GM21423 (cell line): Measurements from ENCODE around the gene RGP1.
A peak's percentile ranks its signal among the peaks of the same experiment; 100 is the strongest.

ENCODE experiments used
- ATAC-seq: cut with Tn5 transposase; IDR thresholded peaks from one replicate; pipeline ENCODE4 v1.9.1; 2021; ENCODE audit warnings: mild to moderate bottlenecking, moderate library complexity; ENCODE audit not compliant: unreplicated experiment

The RGP1 gene

GRCh38 chr9:35719546-35719945, 29.5 kb upstream of the RGP1 start:
- no peak for ATAC-seq

DNA sequence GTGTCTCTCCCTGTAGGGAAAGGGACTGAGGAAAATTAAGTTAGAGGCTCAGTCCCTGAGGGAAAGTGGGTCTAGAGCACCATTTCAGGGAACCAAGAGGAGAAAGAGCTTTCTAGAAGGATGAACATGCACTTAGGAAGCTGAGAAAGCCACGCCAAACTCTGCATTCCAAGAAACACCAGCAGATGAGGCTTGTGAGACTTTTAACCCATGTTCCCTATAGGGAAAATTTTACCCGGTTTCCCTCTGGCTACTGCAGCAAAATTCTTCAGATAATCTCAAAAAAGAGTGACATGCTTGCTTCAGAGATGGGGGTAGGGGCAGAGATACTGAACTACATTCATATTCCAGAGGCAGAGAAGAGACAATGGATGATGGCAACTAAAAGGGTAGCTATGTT, 25.7 kb upstream of the RGP1 start:
- no peak for ATAC-seq

DNA sequence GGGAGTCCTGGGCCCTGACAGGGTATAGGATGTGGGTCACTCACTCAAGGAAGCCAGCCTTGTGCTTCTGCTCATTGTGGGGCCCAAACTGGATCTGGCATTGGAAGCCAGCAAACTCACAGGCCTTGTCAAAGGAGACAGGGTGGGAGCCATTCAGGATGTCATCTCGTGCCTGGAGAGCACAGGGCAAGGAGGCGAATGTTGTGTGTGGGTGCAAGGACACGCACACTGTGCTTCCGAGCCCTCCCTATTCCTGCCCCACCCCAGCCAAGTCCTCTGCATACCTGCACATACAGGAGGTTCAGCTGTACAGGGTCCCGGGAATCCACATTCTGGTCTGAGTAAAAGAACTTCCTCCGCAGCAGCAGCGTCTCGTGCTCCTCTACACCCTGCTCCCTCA, 25.2 kb upstream of the RGP1 start:
- no peak for ATAC-seq

GRCh38 chr9:35725362-35725761, 23.7 kb upstream of the RGP1 start:
- ATAC-seq: no peak

- no peak for ATAC-seq
Observed at GRCh38 chr9:35726931-35727330, 22.2 kb upstream of the RGP1 start.

- ATAC-seq: no peak
Observed at GRCh38 chr9:35727676-35728040, 21.4 kb upstream of the RGP1 start.

DNA sequence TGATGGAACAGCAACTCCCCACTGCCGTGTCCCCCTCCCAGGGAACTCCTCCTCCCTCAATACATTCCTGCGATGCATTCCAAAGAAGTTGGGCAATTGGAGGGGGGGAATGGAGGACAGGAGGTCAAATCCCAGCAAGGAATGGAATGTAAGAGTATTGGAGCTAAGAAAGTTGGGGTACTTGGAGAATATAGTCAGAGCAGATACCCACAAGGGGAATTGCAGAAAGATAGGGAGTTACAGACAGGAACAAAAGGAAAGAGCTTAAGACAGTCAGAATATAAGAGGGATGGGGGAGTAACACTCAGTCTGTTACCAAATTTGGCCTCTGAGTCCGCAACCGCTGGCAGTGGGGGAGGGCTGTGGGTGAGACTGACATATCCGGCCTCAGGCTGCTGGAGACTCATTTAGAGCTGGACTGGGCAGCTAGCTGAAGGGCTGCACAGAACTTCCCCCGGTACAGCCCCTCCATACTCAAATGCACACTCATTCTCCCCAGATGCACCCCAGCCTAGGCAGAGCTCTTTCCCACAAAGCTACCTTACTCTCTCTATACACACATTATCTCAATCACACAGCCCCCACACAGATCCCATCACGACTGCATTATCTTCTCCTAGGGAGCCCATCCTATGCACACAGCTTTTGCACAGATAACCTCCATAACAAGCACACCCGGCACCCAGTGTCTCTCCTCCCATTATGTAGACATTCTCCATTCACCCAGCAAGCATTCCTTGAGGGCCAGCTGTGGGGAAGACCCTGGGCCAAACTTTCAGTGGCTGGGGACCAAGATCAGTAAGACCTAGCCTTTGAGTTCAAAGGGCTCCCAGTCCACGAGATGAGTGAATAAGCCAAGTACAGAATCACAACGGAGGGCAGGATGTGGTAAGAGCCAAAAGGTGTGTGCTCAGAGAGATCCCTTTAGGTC, 20.8 kb upstream of the RGP1 start:
- ATAC-seq: no peak

GRCh38 chr9:35729101-35729500, 20.0 kb upstream of the RGP1 start:
- ATAC-seq: no peak

GRCh38 chr9:35729700-35730485, 19.2 kb upstream of the RGP1 start:
- no peak for ATAC-seq

GRCh38 chr9:35730486-35730854, 18.6 kb upstream of the RGP1 start:
- ATAC-seq: no peak

GRCh38 chr9:35731415-35732184, 17.5 kb upstream of the RGP1 start:
- no peak for ATAC-seq

GRCh38 chr9:35732185-35732799, 16.8 kb upstream of the RGP1 start, which contains the start of the genes CREB3 and TLN1:
TSS of gene CREB3 (plus strand) at chr9:35732666. CDS start at chr9:35732773, 107 bp downstream.
TSS of gene TLN1 (minus strand) at chr9:35732195. CDS start at chr9:35725694, 6,501 bp downstream.
- ATAC-seq: peak; percentile 78

DNA sequence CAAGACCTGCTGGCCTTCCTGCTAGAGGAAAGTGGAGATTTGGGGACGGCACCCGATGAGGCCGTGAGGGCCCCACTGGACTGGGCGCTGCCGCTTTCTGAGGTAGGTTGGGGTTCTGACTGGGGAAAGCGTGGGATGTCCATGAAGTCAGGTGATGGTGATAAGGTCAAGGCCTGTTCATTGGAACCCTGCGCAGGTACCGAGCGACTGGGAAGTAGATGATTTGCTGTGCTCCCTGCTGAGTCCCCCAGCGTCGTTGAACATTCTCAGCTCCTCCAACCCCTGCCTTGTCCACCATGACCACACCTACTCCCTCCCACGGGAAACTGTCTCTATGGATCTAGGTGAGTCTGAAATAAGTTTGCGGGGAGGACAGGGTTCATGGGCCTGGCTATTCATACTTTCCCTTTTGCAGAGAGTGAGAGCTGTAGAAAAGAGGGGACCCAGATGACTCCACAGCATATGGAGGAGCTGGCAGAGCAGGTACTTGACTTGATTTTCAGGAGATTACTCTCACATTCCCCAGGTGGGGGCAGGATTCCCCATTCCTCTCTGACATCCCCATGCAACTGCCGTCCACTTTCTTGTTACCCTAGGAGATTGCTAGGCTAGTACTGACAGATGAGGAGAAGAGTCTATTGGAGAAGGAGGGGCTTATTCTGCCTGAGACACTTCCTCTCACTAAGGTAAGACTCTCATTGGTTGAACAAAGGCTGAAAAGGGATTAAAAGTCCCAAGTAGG, 16.1 kb upstream of the RGP1 start:
- no peak for ATAC-seq

DNA sequence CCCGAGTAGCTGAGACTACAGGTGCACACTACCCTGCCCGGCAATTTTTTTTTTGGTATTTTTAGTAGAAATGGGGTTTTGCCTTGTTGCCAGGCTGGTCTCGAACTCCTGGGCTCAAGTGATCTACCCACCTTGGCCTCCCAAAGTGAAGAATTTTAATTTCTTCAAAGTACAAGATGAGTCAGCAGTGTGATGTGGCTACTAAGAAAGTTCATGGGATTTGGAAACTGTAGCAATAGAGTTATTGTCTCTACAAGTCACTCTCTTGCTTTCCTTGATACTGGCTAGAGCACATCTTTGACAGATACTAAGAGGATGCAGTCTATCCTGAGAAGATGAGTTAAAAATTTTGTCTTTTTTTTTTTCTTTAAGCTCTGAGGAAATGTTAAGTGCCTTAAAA, 15.0 kb upstream of the RGP1 start:
- ATAC-seq: no peak

GRCh38 chr9:35736201-35736633, 12.9 kb upstream of the RGP1 start:
- ATAC-seq: no peak

- no peak for ATAC-seq
Observed at GRCh38 chr9:35737143-35737542, 11.9 kb upstream of the RGP1 start.

GRCh38 chr9:35738186-35738585, 10.9 kb upstream of the RGP1 start:
- ATAC-seq: no peak

DNA sequence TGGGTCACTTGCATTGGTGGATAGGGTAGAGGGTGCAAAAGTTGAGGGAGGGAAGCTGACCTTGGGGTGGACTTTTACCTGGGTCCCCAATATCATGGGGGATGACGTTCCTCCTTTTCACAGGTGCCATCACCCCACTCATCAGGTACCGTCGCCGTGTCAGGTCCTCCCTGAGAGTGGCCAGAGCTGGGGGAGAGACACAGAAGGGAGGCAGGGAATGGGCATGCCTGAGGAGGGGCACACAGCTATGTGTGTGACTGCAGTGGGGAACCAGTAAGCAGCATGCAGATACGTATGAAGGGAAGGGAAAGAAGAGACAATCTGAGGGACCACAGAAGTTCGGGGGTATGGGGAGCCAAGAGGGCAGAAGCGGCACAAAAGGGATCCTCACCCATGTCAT, 10.2 kb upstream of the RGP1 start:
- ATAC-seq: no peak

DNA sequence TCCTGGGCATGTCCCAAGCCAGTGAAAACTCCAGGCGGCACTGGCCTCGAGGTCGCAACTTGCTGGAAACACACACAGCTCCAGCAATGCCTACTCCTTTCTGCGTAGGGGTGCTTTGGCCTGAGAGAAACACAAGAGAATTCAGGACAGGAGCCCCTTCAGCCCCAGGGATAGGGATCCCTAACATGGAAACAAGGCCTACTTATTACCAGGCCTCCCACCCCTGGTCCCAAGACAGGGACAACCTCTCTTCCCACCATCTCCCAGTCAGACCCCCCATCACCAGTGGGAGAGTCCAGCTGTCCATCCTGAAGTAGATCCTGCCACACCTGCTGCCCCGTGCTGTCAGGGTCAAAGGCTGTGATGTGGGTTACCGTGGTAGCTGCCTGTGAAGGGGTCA, 8.8 kb upstream of the RGP1 start:
- no peak for ATAC-seq

GRCh38 chr9:35741740-35742139, 7.3 kb upstream of the RGP1 start:
- no peak for ATAC-seq
